AG09309 (cell line): ENCODE results near the gene GIMAP6.

ENCODE experiments used
- DNase-seq: peaks from one replicate; pipeline ENCODE4 v3.0.0-alpha.2; 2010; ENCODE audit warnings: low read depth
- H3K4me3 ChIP-seq: 2 replicates; pipeline ENCODE4 v1.5.1; 2011; ENCODE audit warnings: mild to moderate bottlenecking, low read depth, low read length, moderate library complexity; ENCODE audit not compliant: control insufficient read depth
- CTCF ChIP-seq: IDR thresholded peaks from 2 replicates; pipeline ENCODE4 v1.5.1; 2011; ENCODE audit warnings: mild to moderate bottlenecking, low read depth, low read length, inconsistent platforms; ENCODE audit not compliant: insufficient read depth, control insufficient read depth; ENCODE audit errors: missing control alignments

Gene GIMAP6

GRCh38 chr7:150656047-150656446 is 23.9 kb upstream of the GIMAP6 start:
- DNase-seq = no peak
- no peak overlapping the region for H3K4me3 ChIP-seq
- TF ChIP-seq CTCF = no peak

GRCh38 chr7:150654692-150655091 is 22.5 kb upstream of the GIMAP6 start:
- TF ChIP-seq CTCF = no peak
- no peak for DNase-seq
- no peak overlapping the region for H3K4me3 ChIP-seq

GRCh38 chr7:150649080-150649385 is 16.8 kb upstream of the GIMAP6 start:
- no peak overlapping the region for H3K4me3 ChIP-seq
- no peak for TF ChIP-seq CTCF
- no peak for DNase-seq

- H3K4me3 ChIP-seq = no peak overlapping the region
- no peak for DNase-seq
- TF ChIP-seq CTCF = no peak
These were observed 16.3 kb upstream of the GIMAP6 start for GRCh38 chr7:150648353-150649079.

- no peak for TF ChIP-seq CTCF
- no peak overlapping the region for H3K4me3 ChIP-seq
- DNase-seq = no peak
These were observed 13.3 kb upstream of the GIMAP6 start for GRCh38 chr7:150645259-150646020.

GRCh38 chr7:150642926-150643325 is 10.7 kb upstream of the GIMAP6 start:
- no peak for DNase-seq
- TF ChIP-seq CTCF = no peak
- H3K4me3 ChIP-seq = no peak overlapping the region
